ENCODE results near the gene USP31. TPM values are rescaled to one million over a fixed set of nuclear protein-coding genes. Genes with fewer than 3 reads are reported as not detected.
A peak's percentile ranks its signal among the peaks of the same experiment; 100 is the strongest.

USP31 gene
- total RNA-seq, 1 donor from 2014 or later, result 16.7 TPM

- no peak for FAIRE-seq
Observed at GRCh38 chr16:23132775-23133463, 16.3 kb downstream of the USP31 start.

GRCh38 chr16:23131931-23132621, 17.2 kb downstream of the USP31 start:
- FAIRE-seq (peak; percentile 34), DNase-seq (ENCODE audit: low spot score in 2 of 2) (no peak)

More at GRCh38 chr16:23132775-23133463, 16.3 kb downstream of the USP31 start:
- DNase-seq (ENCODE audit: low spot score in 2 of 2), result no peak

GRCh38 chr16:23131436-23131835, 17.8 kb downstream of the USP31 start:
- no peak for FAIRE-seq

GRCh38 chr16:23131036-23131435, 18.2 kb downstream of the USP31 start:
- DNase-seq (ENCODE audit: low spot score in 2 of 2) (no peak), FAIRE-seq (no peak)

More at GRCh38 chr16:23131436-23131835, 17.8 kb downstream of the USP31 start:
- no peak for DNase-seq (ENCODE audit: low spot score in 2 of 2)

GRCh38 chr16:23129686-23130085, 19.6 kb downstream of the USP31 start:
- DNase-seq (ENCODE audit: low spot score in 2 of 2) (no peak), FAIRE-seq (no peak)

GRCh38 chr16:23128056-23128455, 21.2 kb downstream of the USP31 start:
- FAIRE-seq (no peak), DNase-seq (ENCODE audit: low spot score in 2 of 2) (no peak)

DNA sequence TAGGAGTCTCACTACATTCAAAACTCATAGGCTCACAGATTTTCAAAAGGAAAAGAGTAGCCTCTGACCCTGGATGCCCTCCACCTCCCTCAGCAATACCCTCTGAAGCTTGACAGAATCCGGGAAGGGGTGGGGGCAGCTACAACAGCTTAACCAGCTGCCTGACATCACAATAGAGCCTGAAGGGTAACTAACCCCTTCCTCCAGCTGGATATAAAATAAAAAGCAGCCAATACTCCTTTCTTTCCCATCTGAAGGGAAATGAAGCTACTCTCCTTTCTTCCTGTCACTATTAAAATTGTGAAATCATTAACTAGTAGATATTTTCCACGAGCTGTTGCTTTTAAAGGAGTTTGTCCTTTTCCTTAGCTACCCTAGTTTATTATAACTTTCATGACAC, 24.0 kb downstream of the USP31 start:
- DNase-seq (ENCODE audit: low spot score in 2 of 2), result no peak
- no peak for FAIRE-seq

GRCh38 chr16:23124315-23124714, 24.9 kb downstream of the USP31 start:
- FAIRE-seq (no peak), DNase-seq (ENCODE audit: low spot score in 2 of 2) (no peak)

DNA sequence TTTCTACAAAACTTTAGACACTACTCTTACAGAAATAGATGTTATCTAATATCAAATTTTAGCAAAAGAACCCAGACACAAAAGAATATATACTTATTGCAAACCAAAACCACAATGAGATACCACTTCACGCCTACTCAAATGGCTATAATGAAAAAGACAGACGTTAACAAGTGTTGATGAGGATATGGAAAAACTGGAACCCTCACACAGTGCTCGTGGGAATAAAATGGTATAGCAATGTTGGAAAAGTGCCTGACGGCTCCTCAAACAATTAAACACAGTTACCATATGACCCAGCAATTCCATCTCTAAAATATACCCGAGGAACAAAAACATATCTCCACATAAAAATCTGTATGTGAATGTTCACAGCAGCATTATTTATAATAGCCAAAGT, 27.1 kb downstream of the USP31 start:
- DNase-seq (ENCODE audit: low spot score in 2 of 2) (no peak), FAIRE-seq (no peak)

GRCh38 chr16:23121024-23121423, 28.2 kb downstream of the USP31 start:
- no peak for DNase-seq (ENCODE audit: low spot score in 2 of 2)
- no peak for FAIRE-seq

DNA sequence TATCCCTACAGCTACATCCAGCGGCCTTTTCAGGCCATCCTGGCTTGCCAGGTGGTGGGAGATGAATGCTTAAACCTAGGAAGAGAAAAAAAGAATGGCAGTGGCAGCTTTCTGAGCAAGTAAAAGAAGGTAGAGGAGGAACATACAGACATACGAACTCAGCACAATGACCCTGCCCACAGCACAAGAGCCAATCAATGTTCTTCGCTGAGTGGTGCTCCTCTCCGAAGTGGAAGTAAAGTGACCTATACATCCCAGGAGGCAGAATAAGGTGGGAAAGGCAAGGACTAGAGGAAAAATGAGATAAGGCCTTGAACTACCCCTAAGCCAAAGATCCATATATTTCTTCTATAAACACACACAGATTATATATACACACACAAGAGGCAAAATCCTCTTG, 28.7 kb downstream of the USP31 start:
- DNase-seq (ENCODE audit: low spot score in 2 of 2), result no peak
- no peak for FAIRE-seq

GRCh38 chr16:23119570-23119969, 29.7 kb downstream of the USP31 start:
- FAIRE-seq (no peak), DNase-seq (ENCODE audit: low spot score in 2 of 2) (no peak)

- FAIRE-seq (no peak), DNase-seq (ENCODE audit: low spot score in 2 of 2) (no peak)
Observed at GRCh38 chr16:23114131-23114904, 34.9 kb downstream of the USP31 start.

- FAIRE-seq (no peak), DNase-seq (ENCODE audit: low spot score in 2 of 2) (no peak)
Observed at GRCh38 chr16:23113185-23113584, 36.1 kb downstream of the USP31 start.

GRCh38 chr16:23110257-23110899, 38.9 kb downstream of the USP31 start:
- FAIRE-seq, result no peak
- no peak for DNase-seq (ENCODE audit: low spot score in 2 of 2)

- FAIRE-seq, result no peak
Observed at GRCh38 chr16:23107936-23108335, 41.3 kb downstream of the USP31 start.

DNA sequence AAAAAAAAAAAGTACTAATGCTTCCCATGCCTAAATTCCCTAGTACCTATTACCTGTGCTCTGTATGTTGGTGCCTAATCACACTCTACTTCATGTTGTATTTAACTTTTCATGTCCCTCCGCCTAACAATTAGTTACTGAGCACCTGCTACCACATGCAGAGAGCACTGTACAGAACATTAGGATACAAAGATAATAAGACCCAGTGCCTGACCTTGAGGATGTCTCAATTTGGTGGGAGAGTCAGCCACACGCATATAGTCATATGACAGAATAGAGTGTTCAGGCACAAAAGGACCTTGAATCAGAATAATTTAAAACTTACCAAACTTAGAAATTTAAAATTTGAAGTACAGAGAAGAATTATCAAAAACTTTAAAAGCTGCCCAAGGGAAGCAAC, 42.1 kb downstream of the USP31 start:
- DNase-seq (ENCODE audit: low spot score in 2 of 2) (no peak), FAIRE-seq (no peak)

More at GRCh38 chr16:23107936-23108335, 41.3 kb downstream of the USP31 start:
- DNase-seq (ENCODE audit: low spot score in 2 of 2), result no peak

- DNase-seq (ENCODE audit: low spot score in 2 of 2) (no peak), FAIRE-seq (no peak)
Observed at GRCh38 chr16:23105309-23105708, 43.9 kb downstream of the USP31 start.

- no peak for FAIRE-seq
- no peak for DNase-seq (ENCODE audit: low spot score in 2 of 2)
Observed at GRCh38 chr16:23104032-23104955, 45.0 kb downstream of the USP31 start.

DNA sequence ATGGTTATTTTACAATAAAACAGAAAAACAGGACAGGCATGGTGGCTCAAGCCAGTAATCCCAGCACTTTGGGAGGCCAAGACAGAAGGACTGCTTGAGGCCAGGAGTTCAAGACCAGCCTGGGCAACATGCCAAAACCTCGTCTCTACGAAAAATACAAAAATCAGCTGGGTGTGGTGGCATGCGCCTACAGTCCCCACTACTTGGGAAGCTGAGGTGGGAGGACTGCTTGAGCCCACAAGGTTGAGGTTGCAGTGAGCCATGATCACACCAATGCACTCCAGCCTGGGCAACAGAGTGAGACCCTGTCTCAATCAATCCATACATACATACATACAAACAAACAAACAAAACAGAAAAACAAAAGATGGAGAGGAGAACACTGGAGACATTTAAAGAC, 45.6 kb downstream of the USP31 start:
- DNase-seq (ENCODE audit: low spot score in 2 of 2) (no peak), FAIRE-seq (no peak)
